GM21526 (cell line): ENCODE results near the gene RSPO1.
"Not testable (repeated sequence)": the region's sequence is repeated elsewhere in the genome, so short reads cannot be mapped to it uniquely, and the experiment has no call there.

ENCODE experiments used
- ATAC-seq: cut with Tn5 transposase; IDR thresholded peaks from one replicate; pipeline ENCODE4 v1.9.1; 2021; ENCODE audit warnings: moderate library complexity; ENCODE audit not compliant: unreplicated experiment, low FRiP score

Gene RSPO1

DNA sequence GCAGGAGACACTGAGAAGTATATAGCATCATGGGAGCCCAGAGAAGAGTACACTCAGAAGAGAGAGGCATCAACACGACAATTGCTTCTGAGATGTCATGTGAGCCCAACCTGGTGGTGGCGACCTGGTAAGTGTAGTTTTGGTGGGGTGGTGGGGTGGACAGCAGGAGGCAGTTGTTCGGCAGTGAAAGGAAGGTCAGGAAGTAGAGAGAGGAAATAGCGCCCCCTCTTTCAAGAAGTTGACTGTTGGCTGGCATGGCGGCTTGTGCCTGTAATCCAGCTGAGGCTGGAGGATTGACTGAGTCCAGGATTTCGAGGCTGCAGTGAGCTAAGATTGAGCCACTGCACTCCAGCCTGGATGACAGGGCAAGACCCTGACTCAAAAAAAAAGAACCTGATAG is 12.6 kb downstream of the RSPO1 start:
- ATAC-seq: no peak

DNA sequence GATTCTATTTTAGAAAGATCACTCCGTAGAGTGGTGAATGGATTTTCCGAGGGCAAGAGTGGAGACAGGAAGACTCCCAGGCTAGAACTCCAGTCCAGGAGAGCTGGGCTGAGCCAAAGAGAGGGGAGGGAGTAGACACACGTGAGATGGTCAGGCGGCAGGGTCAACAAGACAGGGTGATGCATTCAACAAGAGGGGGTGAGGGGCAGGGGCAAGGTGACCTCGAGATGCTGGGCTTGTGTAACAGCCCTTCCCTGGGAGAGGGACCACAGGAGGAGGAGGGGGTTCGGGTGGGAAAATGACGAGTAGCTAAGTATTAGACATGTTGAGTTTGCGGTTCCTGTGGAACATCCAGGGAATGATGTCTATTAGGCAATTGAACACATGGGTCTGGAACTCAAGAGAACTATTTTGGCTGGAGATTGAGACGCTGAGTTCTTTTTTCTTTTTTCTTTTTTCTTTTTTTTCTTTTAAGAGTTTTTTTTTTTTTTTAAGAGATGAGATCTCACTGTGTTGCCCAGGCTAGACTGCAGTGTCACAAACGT is 13.3 kb downstream of the RSPO1 start:
- no peak for ATAC-seq

DNA sequence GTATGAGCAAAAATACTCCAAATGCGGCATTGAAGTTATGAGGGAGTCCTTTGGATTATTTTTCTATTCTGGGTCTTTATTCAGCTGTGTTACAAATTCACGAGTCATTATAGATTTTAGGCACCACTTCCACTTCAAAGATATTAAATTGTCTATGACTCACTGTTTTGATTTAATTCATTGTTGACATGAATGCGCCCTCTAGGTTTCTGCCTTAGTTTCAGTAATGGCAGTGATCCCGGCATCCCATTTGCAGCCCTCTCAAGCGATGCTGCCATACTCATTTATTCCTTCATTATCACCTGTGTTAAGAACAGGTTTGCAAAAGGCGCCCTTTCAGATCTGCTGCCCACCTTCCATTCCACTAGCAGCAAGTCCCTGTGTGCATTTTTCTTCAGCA is 14.0 kb downstream of the RSPO1 start:
- no peak for ATAC-seq

DNA sequence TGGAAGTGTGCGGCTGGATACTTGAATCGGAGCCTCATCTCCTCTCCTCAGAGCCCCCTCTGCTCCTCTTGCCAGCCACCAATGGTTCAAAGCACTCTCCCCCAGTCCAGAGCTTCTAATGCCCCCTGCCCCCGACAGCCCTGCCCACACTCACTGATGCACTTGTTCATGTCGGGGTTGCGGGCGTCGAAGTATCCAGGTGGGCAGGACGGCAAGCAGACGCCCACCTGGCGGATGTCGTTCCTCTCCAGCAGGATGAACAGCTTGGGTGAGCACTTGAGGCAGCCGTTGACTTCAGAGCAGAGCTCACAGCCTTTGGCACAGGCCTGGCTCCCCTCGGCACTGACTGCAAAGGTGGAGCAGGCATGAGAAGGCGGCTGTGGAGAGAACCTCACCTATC is 18.4 kb downstream of the RSPO1 start:
- no peak for ATAC-seq

DNA sequence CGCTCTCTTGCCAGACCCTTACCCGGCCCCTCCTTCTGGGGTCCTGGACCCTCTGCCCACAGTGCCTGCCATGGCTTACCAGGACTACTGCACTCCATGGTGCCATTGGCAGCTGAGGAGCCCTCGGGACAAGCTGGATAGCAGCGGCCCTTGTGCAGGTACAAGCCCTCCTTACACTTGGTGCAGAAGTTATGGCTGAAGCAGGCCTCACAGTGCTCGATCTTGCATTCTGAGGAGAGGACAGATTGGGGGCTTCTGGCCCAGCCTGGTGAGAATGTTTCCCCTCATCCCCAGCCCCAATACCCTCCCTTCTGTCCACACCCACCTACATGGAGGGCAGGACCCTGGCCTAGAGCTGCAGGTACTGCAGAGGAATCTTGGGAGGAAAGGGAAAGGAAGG is 20.6 kb downstream of the RSPO1 start:
- no peak for ATAC-seq

DNA sequence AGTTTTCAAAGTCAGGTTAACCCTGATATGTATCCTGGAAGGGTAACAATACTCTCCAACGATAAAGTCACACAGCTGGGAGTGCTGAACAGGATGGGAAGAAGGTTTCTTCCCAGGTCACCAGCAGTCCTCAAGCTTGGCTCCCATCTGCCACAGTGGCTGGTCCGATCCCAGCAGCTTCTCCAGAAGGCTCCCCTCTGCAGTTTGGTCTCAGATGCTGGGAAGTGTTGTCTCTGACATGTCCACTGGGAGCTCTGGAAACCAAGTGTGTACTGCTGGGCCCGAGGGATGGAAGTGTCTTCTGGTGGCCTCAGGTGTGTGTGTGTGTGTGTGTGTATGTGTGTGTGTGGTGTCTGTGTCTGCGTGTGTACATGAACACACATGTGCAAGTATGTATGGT is 22.5 kb downstream of the RSPO1 start:
- ATAC-seq: no peak

DNA sequence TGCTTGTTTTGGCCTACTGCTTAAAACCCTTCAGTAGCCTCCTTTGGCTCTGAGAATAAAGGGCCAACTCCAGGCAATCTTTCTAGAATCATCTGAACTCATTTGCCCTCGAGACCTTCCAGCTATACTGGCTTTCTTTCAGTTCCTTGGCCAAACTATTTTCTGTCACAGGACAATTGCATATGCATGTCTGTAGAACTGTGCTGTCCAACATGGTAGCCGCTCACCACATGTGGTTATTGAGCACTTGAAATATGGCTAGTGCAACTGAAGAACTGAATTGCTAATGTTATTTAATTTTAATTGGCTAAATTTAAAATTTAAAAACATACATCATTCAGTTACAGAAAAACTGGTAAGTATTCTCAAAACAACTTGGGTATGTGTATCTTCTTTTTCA is 24.7 kb downstream of the RSPO1 start:
- ATAC-seq: no peak

DNA sequence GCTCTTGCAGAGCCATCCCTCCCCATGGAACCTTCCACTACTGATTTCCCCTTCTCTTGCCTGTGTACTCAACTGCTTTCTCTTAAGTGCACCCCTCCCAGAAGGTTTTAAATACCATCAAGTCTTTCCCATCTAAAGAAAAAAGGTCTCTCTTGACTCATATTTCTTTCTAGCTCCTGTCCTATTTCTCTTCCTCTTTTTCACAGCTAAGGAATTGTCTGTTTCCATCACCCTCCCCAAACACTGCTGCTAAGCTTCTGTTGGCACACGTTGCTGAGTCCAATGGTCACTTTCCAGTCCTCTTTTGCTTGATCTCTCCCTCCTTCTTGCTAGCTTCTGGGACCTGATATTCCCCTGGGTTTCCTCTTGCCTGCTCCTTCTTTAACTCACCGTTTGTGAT is 25.7 kb downstream of the RSPO1 start:
- ATAC-seq: no peak

DNA sequence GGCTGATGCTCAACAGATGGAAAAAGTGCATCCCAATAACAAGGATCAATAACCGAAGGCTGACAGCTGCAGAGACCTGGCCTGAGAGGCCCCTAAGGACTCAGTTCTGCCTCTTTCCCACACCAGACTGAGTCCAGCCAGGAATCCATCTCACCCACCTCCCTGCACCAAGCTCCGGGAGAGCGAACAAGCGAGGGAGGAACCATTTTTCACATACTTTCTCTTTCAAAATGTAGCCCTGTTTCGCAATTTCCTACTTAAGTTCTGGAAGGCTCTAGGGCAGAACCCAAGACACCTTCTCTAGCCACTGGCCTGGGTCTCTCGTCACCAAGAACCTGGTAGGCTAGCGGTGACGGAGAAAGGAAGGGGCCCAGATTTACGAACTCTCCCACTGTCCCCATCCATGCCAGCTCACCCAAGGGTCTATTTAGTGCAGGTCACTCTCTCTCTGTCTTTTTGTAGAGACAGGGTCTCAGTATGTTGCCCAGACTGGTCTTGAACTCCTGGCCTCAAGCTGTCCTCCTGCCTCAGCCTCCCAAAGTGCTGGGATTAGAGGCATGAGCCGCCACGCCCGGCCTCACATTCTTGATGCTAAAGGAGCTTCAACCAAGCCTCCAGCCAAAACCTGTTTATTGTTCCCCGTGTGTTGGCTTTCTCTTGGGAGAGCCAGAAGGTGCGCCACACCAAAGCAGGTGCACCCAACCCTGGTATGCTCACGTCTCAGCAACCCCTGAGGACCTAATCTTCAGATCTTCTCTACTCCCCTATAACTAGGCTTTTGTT is 28.0 kb downstream of the RSPO1 start:
- ATAC-seq: no peak

DNA sequence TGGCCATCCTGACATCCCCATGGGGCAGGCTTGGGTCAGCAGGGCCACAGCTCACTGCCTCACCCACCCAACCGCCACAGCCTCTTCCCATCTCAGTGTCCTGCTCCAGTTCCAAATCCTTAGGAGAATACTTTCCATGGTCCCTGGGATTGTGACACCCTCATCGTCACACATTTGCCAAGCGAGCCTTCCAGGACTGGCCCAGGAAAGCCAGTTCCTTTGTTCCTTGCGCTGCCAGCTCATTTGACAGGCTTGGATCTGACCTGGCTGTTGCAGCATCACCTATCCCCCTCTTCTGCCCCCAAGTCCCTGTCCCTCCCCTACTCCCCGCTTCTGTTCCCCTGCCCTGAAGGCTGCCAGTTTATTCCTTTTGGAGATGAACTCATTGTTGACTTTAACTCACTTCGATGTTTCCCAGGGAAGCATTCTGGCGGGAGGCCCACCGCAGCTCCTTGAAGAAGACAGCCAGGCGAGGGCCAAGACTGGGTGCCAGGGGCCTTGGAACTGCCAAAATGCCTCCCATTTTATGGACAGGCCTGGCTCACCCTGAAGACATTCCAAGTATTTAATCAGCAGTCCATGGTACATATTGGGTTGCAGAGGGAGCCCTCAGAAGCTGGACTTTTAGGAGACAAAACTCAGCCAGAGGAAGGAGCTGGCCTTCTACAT is 28.8 kb downstream of the RSPO1 start:
- ATAC-seq: no peak

DNA sequence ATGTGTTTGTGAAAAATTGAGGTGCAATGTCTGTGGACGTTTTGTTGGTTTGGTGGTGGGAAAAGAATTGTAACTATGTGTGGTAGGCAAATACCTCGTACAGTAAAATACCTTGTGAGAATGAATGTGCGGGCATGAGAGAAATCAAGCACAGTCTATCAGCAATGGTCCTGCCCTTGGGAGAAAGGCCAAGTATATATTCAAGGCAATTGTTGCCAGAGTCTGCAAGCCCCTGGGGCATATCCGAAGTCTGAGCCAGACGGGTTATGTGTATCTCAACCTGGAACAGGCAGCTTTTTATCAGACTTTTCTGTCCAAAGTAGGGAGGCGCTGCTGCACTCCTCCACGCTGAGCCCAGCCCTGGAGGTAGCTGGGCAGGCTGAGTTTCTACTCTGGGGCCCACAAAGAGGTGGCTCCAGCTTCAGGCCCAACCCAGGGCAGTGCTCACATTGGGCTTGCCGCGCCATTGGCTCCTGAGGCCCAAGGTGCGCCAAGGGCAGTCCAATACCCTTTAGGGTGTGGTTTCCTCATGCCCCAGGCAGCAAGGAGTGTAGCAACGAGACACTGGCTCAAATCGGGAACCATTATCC is 29.5 kb downstream of the RSPO1 start:
- ATAC-seq: no peak

DNA sequence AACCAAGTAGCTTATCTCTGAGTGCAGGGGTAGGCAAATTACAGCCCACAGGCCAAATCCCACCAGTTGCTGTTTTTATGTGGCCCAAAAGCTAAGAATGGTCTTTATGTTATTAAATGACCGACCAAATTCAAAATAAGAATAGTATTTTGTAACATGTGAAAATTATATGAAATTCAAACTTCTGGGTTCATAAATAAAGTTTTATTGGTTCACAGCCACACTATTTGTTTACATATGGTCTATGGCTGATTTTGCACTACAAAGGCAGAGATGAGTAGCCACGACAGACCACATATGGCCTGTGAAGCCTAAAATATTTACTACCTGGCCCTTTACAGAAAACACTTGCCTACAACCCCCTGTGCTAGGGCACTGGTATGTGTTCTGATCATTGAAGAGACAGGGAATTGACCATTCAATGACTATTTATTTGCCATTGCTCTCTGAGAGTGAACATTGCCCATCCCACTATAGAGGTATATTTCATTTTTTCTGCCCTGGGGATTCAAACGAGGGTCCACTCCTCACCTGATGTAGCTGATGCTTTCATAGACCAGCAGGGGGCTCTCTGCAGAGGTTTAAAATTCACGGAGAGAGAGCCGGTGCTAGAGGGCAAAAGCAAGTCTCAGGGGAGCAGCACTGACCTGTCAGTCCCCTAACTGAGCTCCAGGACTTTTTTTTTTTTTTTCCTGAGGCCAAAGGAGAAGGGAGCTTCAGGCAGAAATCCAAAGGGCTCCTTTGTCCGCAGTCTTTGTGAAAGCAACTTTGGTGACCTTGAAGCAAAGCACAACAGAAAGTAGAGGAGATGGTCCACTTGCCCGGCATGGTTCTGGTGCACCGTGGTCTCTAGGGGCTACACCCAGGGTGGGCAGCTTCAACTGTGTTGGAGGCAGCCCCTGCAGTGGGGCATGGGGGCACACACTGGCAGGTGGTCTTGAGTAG is 31.7 kb downstream of the RSPO1 start:
- ATAC-seq: no peak

DNA sequence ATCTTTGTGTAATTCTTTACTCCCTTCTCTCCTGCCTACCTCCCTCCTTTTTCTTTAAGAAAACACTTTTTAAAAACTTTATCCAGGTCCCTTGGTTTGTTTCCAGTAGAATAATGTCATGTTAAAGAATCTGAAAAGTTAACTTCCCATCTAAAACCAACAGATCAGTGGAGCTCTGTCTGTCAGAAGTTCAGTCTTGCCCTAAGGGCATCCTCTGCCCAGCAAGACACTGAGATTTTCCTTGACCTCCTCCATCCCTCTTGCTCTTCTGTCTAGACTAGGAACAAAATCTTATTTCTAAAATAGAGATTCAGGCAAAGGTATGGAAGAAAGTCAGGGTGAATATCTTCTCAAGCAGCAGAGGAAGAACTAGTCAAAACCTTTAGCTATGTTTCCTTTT is 33.3 kb downstream of the RSPO1 start:
- ATAC-seq: no peak

DNA sequence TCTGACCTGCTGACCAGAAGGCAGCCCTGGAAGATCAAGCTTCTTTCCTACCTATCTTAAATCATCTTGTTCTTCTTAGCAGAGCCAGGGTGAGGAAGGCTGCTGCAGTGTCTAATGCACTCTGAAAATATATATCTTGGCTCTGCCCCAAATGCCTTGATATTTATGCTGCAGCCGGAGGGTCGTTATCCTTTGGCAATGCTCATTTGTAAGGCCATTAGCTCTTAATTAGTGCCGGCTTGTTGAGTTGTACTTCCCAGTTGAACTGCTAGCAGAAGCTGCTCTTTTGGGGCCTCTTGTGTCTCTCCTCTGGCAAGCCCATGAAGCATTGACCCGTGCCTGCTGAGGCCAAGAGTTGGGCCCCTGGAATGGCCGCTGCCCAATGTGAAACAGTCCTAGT is 34.8 kb downstream of the RSPO1 start:
- no peak for ATAC-seq

DNA sequence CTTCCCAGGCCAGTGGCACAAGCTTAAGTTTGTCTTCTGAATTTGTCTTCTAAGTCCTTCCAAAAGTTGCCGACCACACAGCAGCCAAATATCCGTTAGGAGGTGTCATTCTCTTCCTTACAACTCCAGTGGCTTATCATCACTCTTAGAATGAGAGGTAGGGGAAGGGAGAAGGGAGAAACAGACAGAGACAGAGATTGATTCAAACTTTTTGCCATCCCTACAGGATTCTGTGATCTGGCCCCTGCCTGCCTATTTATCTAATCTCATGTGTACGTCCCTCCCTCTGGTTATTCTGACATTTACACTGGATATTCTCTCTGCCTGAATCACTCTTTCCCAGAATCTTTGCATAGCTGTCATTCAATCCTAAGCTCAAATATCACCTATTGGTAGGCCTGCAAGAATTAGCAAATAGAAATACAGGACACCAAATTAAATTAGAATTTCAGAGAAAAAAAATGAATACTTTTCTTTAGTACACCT is 38.5 kb downstream of the RSPO1 start:
- no peak for ATAC-seq

DNA sequence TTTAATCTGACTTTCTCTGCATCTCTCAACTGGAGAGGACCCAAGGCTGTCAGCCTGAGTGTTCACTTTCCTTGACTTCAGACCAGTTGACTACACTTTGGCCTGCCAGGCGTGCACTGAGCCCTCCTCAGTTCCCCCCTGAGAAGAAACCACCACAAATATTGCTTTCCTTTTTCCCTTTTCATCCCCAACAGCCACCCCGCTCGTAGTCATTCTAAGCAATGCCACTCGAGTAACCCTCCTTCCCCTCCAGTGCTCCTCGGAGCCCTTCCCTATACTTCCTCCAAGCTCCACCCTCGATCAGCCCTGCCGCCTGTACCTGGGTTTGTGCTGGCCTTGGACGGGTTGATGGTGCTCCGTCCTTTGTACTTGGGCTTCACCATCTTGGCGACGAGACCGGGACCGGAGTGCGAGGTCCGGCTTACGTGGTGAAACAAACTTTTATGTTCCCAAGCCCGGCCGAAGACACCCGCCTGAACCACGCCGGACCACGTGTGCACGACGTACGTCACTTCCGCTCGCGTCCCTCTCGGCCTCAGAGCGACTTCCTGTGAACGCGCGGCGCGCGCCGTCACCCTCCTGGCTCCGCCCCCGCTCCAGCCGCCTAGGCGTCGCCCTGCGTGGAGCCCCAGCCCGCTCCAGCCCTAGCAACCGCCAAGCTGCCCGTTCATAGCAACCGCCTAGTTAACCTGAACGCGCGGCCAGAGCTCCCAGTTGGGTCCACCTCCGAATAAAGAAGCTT is 39.1 kb downstream of the RSPO1 start, which contains the start of gene GNL2:
GNL2 (minus strand) TSS at position 498 of the 742 bp plus-strand sequence; CDS start at position 383, 115 bp downstream.
- peak; percentile 95 for ATAC-seq

DNA sequence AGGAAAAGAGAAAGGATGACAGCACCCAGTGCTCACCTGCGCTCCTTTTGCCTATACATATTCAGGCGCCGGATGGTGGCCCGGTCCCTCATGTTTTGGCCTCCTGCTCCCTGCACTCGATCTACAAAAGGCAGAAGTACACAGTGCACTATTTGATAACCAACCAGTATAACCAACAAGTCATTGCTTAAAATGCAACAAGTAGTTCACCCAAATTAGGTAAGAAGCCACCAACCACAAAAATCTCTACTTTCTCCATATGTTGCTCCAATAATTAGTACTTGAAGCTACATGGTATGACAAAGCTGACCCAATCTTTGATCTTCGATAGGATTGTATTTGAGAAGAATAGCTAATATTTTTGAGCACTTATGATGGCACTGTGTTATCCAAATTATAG is 41.0 kb downstream of the RSPO1 start:
- ATAC-seq: no peak

DNA sequence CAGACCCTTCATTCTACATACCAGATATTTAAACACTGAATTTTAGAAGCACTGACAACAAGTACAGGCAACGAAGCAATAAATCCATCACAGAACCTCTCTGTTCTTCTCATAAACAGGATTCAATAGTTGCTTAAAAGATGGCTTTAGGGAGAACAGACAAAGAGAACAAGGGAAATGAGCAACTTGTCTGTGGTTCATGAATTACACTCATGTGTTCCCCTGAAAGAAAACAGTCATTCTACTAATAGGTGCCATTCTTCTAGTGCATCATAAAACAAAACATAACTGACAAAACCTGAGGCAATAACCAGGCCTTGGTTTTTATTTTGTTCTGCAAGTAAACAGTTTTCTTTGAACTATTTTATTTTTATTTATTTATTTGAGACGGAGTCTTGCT is 45.8 kb downstream of the RSPO1 start:
- ATAC-seq: no peak

DNA sequence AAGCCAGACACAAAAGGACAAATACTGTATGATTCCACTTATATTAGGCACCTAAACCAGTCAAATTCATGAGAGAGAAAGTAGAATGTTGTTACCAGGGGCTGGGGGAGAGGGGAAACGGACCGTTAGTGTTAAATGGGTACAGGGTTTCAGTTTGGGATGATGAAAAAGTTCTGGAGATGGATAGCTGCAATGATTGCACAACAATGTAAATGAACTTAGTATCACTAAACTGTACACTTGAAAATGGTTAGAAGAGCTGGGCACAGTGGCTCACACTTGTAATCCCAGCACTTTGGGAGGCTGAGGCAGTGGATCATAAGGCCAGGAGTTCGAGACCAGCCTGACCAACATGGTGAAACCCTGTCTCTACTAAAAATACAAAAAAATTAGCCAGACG is 50.1 kb downstream of the RSPO1 start:
- ATAC-seq: not testable (repeated sequence)

DNA sequence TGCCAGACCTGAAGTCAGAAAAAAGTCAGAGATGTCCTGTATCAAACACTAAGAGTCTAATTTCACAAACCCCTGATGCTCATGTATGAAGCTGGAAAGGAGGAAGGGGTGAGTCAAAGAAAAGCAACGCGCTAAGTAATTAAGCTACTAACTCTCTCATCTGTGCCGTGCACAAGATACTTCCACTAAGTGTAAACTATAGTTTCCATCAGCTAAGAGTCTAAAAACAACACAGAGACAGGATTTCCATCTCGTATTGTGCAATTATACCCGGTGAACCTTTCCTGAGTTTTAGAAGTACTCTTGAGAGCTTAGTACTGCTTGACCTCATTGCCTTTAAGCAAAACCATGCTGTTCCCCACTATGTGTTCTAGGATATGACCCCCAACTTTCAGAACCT is 59.0 kb downstream of the RSPO1 start:
- no peak for ATAC-seq
